ENCODE data around the gene TSPAN14.

GRCh38 chr10:80405626-80406025 is 48.5 kb upstream of the TSPAN14 start:
- TF ChIP-seq CTCF (IDR thresholded peaks at IDR 0.05 in 2 of 3, conservative IDR thresholded peaks at IDR 0.05 in 1 of 3; ENCODE audit: control insufficient read depth in 2 of 3, extremely low read depth in 1 of 3, insufficient read depth in 1 of 3, low read depth in 3 of 3, low read length in 3 of 3) (no peak), ATF2 (IDR thresholded peaks at IDR 0.05; ENCODE audit: low read length) (no peak), HDGF (IDR thresholded peaks at IDR 0.05) (no peak)
